GM13977 (cell line): ENCODE data around the gene KCNN4.

Experiments used
- DNase-seq: peaks from one replicate; pipeline ENCODE4 v3.0.0; 2012; ENCODE audit warnings: low spot score
- CTCF ChIP-seq: IDR thresholded peaks from 2 replicates; pipeline ENCODE4 v1.5.1; 2012; ENCODE audit warnings: mild to moderate bottlenecking, control low read depth; ENCODE audit not compliant: insufficient read depth; ENCODE audit errors: extremely low read depth, missing control alignments
- in situ Hi-C: fragments of 300-500 bp; cut with MboI; formaldehyde crosslinking; loops from one replicate; pipeline ENCODE4 v1.12.0; 2022; ENCODE audit warnings: low sequenced_read_pairs, low pct_unique_long_range_greater_than_20kb, mixed read lengths, inconsistent platforms; ENCODE audit not compliant: unreplicated experiment

The KCNN4 gene

GRCh38 chr19:43723588-43723987, 57.2 kb downstream of the KCNN4 start:
- no peak for TF ChIP-seq CTCF
- in situ Hi-C loops = no loop called here
- no peak for DNase-seq

GRCh38 chr19:43721469-43722048, 59.2 kb downstream of the KCNN4 start:
- no peak for TF ChIP-seq CTCF
- in situ Hi-C loops = no loop called here
- no peak for DNase-seq

- DNase-seq = no peak
- no peak for TF ChIP-seq CTCF
- in situ Hi-C loops = no loop called here
These were observed 59.8 kb downstream of the KCNN4 start for GRCh38 chr19:43720936-43721335.

GRCh38 chr19:43719918-43720317, 60.9 kb downstream of the KCNN4 start:
- DNase-seq = no peak
- TF ChIP-seq CTCF = no peak
- in situ Hi-C loops = no loop called here

- in situ Hi-C loops = no loop called here
- no peak for DNase-seq
- no peak for TF ChIP-seq CTCF
These were observed 61.4 kb downstream of the KCNN4 start for GRCh38 chr19:43719378-43719868.

GRCh38 chr19:43718627-43719377, 62.0 kb downstream of the KCNN4 start:
- in situ Hi-C loops = no loop called here
- no peak for DNase-seq
- TF ChIP-seq CTCF = no peak
